ENCODE data around the gene CHMP1A. TPM values are rescaled to one million over a fixed set of nuclear protein-coding genes. Genes with fewer than 3 reads are reported as not detected.
A peak's percentile ranks its signal among the peaks of the same experiment; 100 is the strongest.
"Not testable (repeated sequence)": the region's sequence is repeated elsewhere in the genome, so short reads cannot be mapped to it uniquely, and the experiment has no call there.

CHMP1A gene
- total and polyA plus RNA-seq, 4 donors = 45.5 to 112 (median 73.9) TPM

GRCh38 chr16:89700100-89700648 is 42.7 kb upstream of the CHMP1A start:
- Histone ChIP-seq H3K27me3 (ENCODE audit: control insufficient read depth in 1 of 2, insufficient read depth in 2 of 2, low read length in 1 of 2) (peaks cover 0 to 3% of the 10 kb centered on the region in 2 donors), H3K36me3 (ENCODE audit: control insufficient read depth in 1 of 2, insufficient read depth in 2 of 2, low read length in 1 of 2) (no peaks in the 10 kb centered on the region), H3K4me3 (ENCODE audit: low read length in 2 of 2) (peak overlapping the region in 1 of 2 donors; percentile 6), H3K4me1 (ENCODE audit: control insufficient read depth in 1 of 2, insufficient read depth in 2 of 2, low read length in 2 of 2) (no peaks in the 10 kb centered on the region), H3K27ac (ENCODE audit: low read depth in 1 of 2, low read length in 2 of 2) (peak overlapping the region in 1 of 2 donors; percentile 29), H3K9me3 (ENCODE audit: control insufficient read depth, low read length) (no peaks in the 10 kb centered on the region)
- 0 to 1% methylated on average over 30 of the region's 30 CpGs for WGBS, 2 donors
- DNase-seq = peak; percentile 99 to 100
- ATAC-seq (ENCODE audit: low FRiP score) = peak; percentile 87
- intact Hi-C loops (cut with DNase I) = loop anchor here (2.0 to 5.0 kb wide), 4 partner anchors 21 to 172 kb away; partner anchors contain the start of genes CHMP1A (in 1 of the 2), SPATA33 (in 1 of the 2), TCF25 (in 1 of the 2) and VPS9D1 (in 1 of the 2)

DNA sequence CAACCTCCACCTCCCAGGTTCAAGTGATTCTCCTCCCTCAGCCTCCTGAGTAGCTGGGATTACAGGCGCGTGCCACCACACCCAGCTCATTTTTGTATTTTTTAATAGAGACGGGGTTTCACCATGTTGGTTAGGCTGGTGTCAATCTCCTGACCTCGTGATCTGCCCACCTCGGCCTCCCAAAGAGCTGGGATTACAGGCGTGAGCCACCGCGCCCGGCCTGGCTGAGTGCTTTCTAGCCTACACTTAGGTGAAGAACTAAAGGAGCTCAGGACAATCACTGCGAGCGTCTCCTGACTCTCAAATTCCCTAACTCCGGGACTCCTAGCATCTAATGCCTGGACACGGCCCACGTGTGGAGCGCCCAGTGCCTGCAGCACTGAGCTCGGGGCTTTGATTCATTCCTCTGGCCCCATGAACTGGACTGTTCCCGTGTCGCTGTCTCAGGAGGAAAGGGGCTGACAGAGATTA is 42.2 kb upstream of the CHMP1A start:
- intact Hi-C loops (cut with DNase I) = loop anchor here (2.0 to 5.0 kb wide), 4 partner anchors 21 to 173 kb away; partner anchors contain the start of genes CHMP1A (in 1 of the 2), SPATA33 (in 1 of the 2), TCF25 (in 1 of the 2) and VPS9D1 (in 1 of the 2)
- not testable (repeated sequence) for ATAC-seq (ENCODE audit: low FRiP score); DNase-seq; H3K9me3 ChIP-seq (ENCODE audit: control insufficient read depth, low read length); H3K27me3 ChIP-seq (ENCODE audit: control insufficient read depth in 1 of 2, insufficient read depth in 2 of 2, low read length in 1 of 2); H3K4me1 ChIP-seq (ENCODE audit: control insufficient read depth in 1 of 2, insufficient read depth in 2 of 2, low read length in 2 of 2); H3K4me3 ChIP-seq (ENCODE audit: low read length in 2 of 2); H3K36me3 ChIP-seq (ENCODE audit: control insufficient read depth in 1 of 2, insufficient read depth in 2 of 2, low read length in 1 of 2)
- peak overlapping the region in 1 of 2 donors; percentile 29 for H3K27ac ChIP-seq (ENCODE audit: low read depth in 1 of 2, low read length in 2 of 2)
- 53 to 54% methylated on average over 18 of the region's 18 CpGs for WGBS, 2 donors

DNA sequence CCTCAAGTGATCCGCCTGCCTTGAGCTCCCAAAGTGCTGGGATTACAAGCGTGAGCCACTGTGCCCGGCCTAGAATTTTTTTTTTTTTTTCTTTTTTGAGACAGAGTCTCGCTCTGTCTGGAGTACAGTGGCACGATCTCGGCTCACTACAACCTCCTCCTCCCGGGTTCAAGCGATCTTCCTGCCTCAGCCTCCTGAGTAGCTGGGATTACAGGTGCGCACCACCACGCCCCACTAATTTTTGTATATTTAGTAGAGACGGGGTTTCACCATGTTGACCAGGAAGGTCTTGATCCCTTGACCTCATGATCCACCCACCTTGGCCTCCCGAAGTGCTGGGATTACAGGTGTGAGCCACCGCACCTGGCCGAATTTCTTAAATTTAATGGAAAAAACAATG is 41.2 kb upstream of the CHMP1A start:
- H3K4me1 ChIP-seq (ENCODE audit: control insufficient read depth in 1 of 2, insufficient read depth in 2 of 2, low read length in 2 of 2); DNase-seq; intact Hi-C loops (cut with DNase I); H3K27me3 ChIP-seq (ENCODE audit: control insufficient read depth in 1 of 2, insufficient read depth in 2 of 2, low read length in 1 of 2); H3K4me3 ChIP-seq (ENCODE audit: low read length in 2 of 2); ATAC-seq (ENCODE audit: low FRiP score); H3K36me3 ChIP-seq (ENCODE audit: control insufficient read depth in 1 of 2, insufficient read depth in 2 of 2, low read length in 1 of 2); H3K27ac ChIP-seq (ENCODE audit: low read depth in 1 of 2, low read length in 2 of 2); H3K9me3 ChIP-seq (ENCODE audit: control insufficient read depth, low read length): not testable (repeated sequence)
- WGBS, 2 donors = 97% methylated on average over 14 of the region's 14 CpGs

- no peak overlapping the region for H3K27ac ChIP-seq (ENCODE audit: low read depth in 1 of 2, low read length in 2 of 2)
- H3K36me3 ChIP-seq (ENCODE audit: control insufficient read depth in 1 of 2, insufficient read depth in 2 of 2, low read length in 1 of 2) = no peaks in the 10 kb centered on the region
- H3K4me3 ChIP-seq (ENCODE audit: low read length in 2 of 2) = no peak overlapping the region
- no peak for ATAC-seq (ENCODE audit: low FRiP score)
- WGBS, 2 donors = 88 to 89% methylated on average over 32 of the region's 32 CpGs
- H3K27me3 ChIP-seq (ENCODE audit: control insufficient read depth in 1 of 2, insufficient read depth in 2 of 2, low read length in 1 of 2) = peaks cover 0 to 3% of the 10 kb centered on the region in 2 donors
- intact Hi-C loops (cut with DNase I) = no loop called here
- no peak for DNase-seq
- H3K9me3 ChIP-seq (ENCODE audit: control insufficient read depth, low read length) = no peaks in the 10 kb centered on the region
- no peaks in the 10 kb centered on the region for H3K4me1 ChIP-seq (ENCODE audit: control insufficient read depth in 1 of 2, insufficient read depth in 2 of 2, low read length in 2 of 2)
These were observed 40.3 kb upstream of the CHMP1A start for GRCh38 chr16:89697616-89698331.

DNA sequence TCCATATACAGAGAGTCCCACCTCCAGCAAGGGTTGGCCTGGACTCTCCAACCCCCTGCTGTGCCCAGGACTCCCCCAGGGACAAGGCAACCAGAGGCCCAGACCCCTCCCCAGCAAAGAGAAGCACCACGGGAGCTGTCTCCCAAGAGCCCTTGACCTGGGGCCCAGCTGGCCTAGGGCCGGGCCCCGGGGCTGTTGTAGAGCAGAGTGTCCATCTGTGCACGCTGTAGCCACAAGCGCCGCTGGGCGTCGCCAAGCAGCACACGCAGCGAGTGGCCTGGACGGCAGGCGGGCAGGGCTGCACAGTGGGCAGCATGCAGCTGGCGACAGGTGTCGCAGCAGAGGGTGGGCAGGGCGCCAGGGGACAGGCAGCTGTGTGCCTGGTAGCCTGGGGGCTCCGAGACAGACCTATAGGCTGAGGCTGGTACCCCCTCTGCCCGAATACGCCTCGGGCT is 39.7 kb upstream of the CHMP1A start:
- ATAC-seq (ENCODE audit: low FRiP score) (no peak), DNase-seq (no peak)
- Histone ChIP-seq H3K9me3 (ENCODE audit: control insufficient read depth, low read length) (no peaks in the 10 kb centered on the region), H3K27ac (ENCODE audit: low read depth in 1 of 2, low read length in 2 of 2) (no peak overlapping the region), H3K27me3 (ENCODE audit: control insufficient read depth in 1 of 2, insufficient read depth in 2 of 2, low read length in 1 of 2) (peaks cover 0 to 3% of the 10 kb centered on the region in 2 donors), H3K4me1 (ENCODE audit: control insufficient read depth in 1 of 2, insufficient read depth in 2 of 2, low read length in 2 of 2) (no peaks in the 10 kb centered on the region), H3K4me3 (ENCODE audit: low read length in 2 of 2) (no peak overlapping the region), H3K36me3 (ENCODE audit: control insufficient read depth in 1 of 2, insufficient read depth in 2 of 2, low read length in 1 of 2) (no peaks in the 10 kb centered on the region)
- intact Hi-C loops (cut with DNase I) = no loop called here
- 90 to 92% methylated on average over 19 of the region's 19 CpGs for WGBS, 2 donors

DNA sequence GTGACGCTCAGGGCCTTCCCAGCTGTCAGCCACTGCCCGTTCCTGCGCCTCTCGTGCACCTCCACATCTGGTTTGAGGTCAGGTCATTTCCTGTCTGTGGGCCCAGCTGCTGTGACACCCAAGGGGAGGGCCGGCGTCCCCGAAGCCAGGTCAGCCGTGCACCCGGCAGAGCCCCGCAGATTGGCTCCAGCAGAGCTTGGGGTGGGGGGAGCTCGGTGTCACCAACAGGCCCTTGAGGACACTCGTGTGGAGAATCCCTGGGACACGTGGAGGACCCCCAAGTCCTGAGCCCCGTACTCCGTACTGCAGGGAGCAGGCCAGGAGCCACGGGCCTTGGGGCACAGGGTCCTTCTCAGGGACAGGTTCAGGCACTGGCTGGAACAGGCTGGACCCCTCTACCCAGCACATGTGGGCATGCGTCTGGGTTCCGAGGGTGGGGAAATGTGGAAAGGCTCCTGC is 39.2 kb upstream of the CHMP1A start:
- intact Hi-C loops (cut with DNase I) = no loop called here
- no peak for DNase-seq
- ATAC-seq (ENCODE audit: low FRiP score) = no peak
- Histone ChIP-seq H3K4me3 (ENCODE audit: low read length in 2 of 2) (no peak overlapping the region), H3K9me3 (ENCODE audit: control insufficient read depth, low read length) (no peaks in the 10 kb centered on the region), H3K4me1 (ENCODE audit: control insufficient read depth in 1 of 2, insufficient read depth in 2 of 2, low read length in 2 of 2) (no peaks in the 10 kb centered on the region), H3K27ac (ENCODE audit: low read depth in 1 of 2, low read length in 2 of 2) (no peak overlapping the region), H3K27me3 (ENCODE audit: control insufficient read depth in 1 of 2, insufficient read depth in 2 of 2, low read length in 1 of 2) (peaks cover 0 to 3% of the 10 kb centered on the region in 2 donors), H3K36me3 (ENCODE audit: control insufficient read depth in 1 of 2, insufficient read depth in 2 of 2, low read length in 1 of 2) (no peaks in the 10 kb centered on the region)
- WGBS, 2 donors = 80% methylated on average over 18 of the region's 18 CpGs

- Histone ChIP-seq H3K27me3 (ENCODE audit: control insufficient read depth in 1 of 2, insufficient read depth in 2 of 2, low read length in 1 of 2) (peaks cover 0 to 3% of the 10 kb centered on the region in 2 donors), H3K27ac (ENCODE audit: low read depth in 1 of 2, low read length in 2 of 2) (no peak overlapping the region), H3K4me3 (ENCODE audit: low read length in 2 of 2) (no peak overlapping the region), H3K9me3 (ENCODE audit: control insufficient read depth, low read length) (no peaks in the 10 kb centered on the region), H3K36me3 (ENCODE audit: control insufficient read depth in 1 of 2, insufficient read depth in 2 of 2, low read length in 1 of 2) (no peaks in the 10 kb centered on the region), H3K4me1 (ENCODE audit: control insufficient read depth in 1 of 2, insufficient read depth in 2 of 2, low read length in 2 of 2) (no peaks in the 10 kb centered on the region)
- DNase-seq = no peak
- intact Hi-C loops (cut with DNase I) = no loop called here
- no peak for ATAC-seq (ENCODE audit: low FRiP score)
- 79 to 80% methylated on average over 25 of the region's 25 CpGs for WGBS, 2 donors
These were observed 38.6 kb upstream of the CHMP1A start for GRCh38 chr16:89695875-89696669.

DNA sequence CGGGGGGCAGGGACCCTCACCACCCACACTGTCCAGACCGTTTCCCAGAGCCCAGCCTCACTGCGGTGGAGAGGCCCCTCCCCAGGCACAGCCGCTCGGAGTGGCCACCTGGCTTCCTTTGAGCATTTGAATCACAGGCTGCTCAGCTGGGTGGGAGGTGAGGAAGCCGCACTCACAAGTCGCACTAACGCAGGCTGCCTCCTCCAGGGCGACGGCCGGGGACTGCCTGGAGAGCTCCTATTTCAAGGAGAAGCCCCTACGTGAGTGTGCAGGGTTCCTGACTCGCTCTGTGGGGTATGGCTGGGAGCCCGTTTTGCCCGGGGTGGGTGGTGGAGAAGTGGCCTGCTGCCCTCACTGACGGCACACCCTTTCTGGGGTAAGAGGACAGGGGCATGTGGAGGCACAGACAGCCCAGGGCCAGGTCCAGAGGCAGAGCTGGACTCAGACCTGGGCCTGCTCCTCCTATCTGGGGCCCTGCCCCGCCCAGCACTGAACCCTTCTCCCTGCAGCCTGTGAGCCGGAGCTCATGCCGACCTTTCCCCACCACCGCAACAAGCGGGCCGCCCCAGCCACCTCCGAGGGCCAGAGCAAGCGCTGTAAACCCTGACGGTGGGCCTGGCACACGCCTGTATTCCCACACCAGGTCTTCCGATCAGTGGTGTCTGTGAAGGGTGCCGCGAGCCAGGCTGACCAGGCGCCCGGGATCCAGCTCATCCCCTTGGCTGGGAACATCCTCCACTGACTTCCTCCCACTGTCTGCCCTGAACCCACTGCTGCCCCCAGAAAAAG is 37.8 kb upstream of the CHMP1A start:
- WGBS, 2 donors = 87 to 89% methylated on average over 31 of the region's 31 CpGs
- H3K4me3 ChIP-seq (ENCODE audit: low read length in 2 of 2) = no peak overlapping the region
- peak in 1 of 2 donors; percentile 54 for DNase-seq
- no peak for ATAC-seq (ENCODE audit: low FRiP score)
- H3K27me3 ChIP-seq (ENCODE audit: control insufficient read depth in 1 of 2, insufficient read depth in 2 of 2, low read length in 1 of 2) = peaks cover 0 to 3% of the 10 kb centered on the region in 2 donors
- intact Hi-C loops (cut with DNase I) = no loop called here
- no peaks in the 10 kb centered on the region for H3K4me1 ChIP-seq (ENCODE audit: control insufficient read depth in 1 of 2, insufficient read depth in 2 of 2, low read length in 2 of 2)
- no peak overlapping the region for H3K27ac ChIP-seq (ENCODE audit: low read depth in 1 of 2, low read length in 2 of 2)
- H3K36me3 ChIP-seq (ENCODE audit: control insufficient read depth in 1 of 2, insufficient read depth in 2 of 2, low read length in 1 of 2) = no peaks in the 10 kb centered on the region
- no peaks in the 10 kb centered on the region for H3K9me3 ChIP-seq (ENCODE audit: control insufficient read depth, low read length)
